GM12878 (cell line): ENCODE results near the gene MAP2K7. TPM values are rescaled to one million over a fixed set of nuclear protein-coding genes. Genes with fewer than 3 reads are reported as not detected.

Experiments used
- ATAC-seq: fragments of 200-7000 bp; cut with Tn5 transposase; 3 replicates; pipeline ENCODE4 v1.9.1; 2020; ENCODE audit warnings: mild to moderate bottlenecking, moderate library complexity
- BruUV-seq: library from RNA; stranded (reverse); fragments of 400-500 nt; replicated peaks from 2 replicates; lab custom pipeline; 2021; lab: Mats Ljungman, UMichigan
- CTCF ChIA-PET: fragments of 300-600 bp; sonication (Branson Sonifier 250); formaldehyde crosslinking; extraction: SDS; loops from one replicate; lab custom pipeline; 2021; ENCODE audit warnings: inconsistent platforms; lab: Yijun Ruan, JAX
- POLR2A ChIA-PET: fragments of 350-600 bp; formaldehyde crosslinking; extraction: SDS; loops from one replicate; lab custom pipeline; 2021; ENCODE audit warnings: inconsistent platforms; lab: Charles Lee
- RAD21 ChIA-PET: fragments of 300-600 bp; sonication (Branson Sonifier 250); formaldehyde crosslinking; loops from one replicate; lab custom pipeline; 2023; ENCODE audit warnings: antibody characterized with exemption; ENCODE audit not compliant: unreplicated experiment; lab: Charles Lee
- SMC1A ChIA-PET: fragments of 300-600 bp; sonication (Branson Sonifier 250); formaldehyde crosslinking; loops from one replicate; lab custom pipeline; 2023; ENCODE audit not compliant: unreplicated experiment, uncharacterized antibody; lab: Charles Lee
- DNase-seq: peaks from one replicate; pipeline ENCODE4 v3.0.0-alpha.2; 2011; ENCODE audit warnings: low read depth, low spot score
- FAIRE-seq: peaks from 3 replicates; lab custom pipeline; 2011; peaks lifted over from hg19 to GRCh38; lab: Jason Lieb, UNC
- H2AFZ ChIP-seq: 2 replicates; pipeline ENCODE4 v1.6.0; 2011; ENCODE audit warnings: low read depth, low read length, control low read depth; ENCODE audit not compliant: control insufficient read depth
- H3K27ac ChIP-seq: 2 replicates; pipeline ENCODE4 v1.5.1; 2011; ENCODE audit warnings: control low read depth; ENCODE audit not compliant: control insufficient read depth, insufficient read depth
- H3K27me3 ChIP-seq, 2 experiments: replicated peaks in 1 of 2; 2 replicates each; pipeline versions ENCODE4 v1.6.0 to v1.6.1; 2011; ENCODE audit warnings: low read length in 1 of 2; ENCODE audit not compliant: control insufficient read depth in 2 of 2, insufficient read depth in 2 of 2
- H3K36me3 ChIP-seq, 2 experiments: 2 replicates each; pipeline ENCODE4 v1.5.1; 2011; ENCODE audit warnings: low read length in 1 of 2; ENCODE audit not compliant: control insufficient read depth in 2 of 2, insufficient read depth in 2 of 2
- H3K4me1 ChIP-seq: 2 replicates; pipeline ENCODE4 v1.6.1; 2011; ENCODE audit warnings: mild to moderate bottlenecking, low read length, moderate library complexity, mixed read lengths; ENCODE audit not compliant: control insufficient read depth, insufficient read depth
- H3K4me2 ChIP-seq: 2 replicates; pipeline ENCODE4 v1.6.0; 2011; ENCODE audit warnings: control low read depth; ENCODE audit not compliant: control insufficient read depth, insufficient read depth
- H3K4me3 ChIP-seq: fragments of 200-600 bp; sonication (generic); 2 replicates; pipeline ENCODE4 v1.5.1; 2016
- H3K79me2 ChIP-seq: 2 replicates; pipeline ENCODE4 v1.6.0; 2011; ENCODE audit warnings: low read length; ENCODE audit not compliant: control insufficient read depth, insufficient read depth
- H3K9ac ChIP-seq: 2 replicates; pipeline ENCODE4 v1.8.0; 2011; ENCODE audit warnings: low read length, control low read depth, mixed read lengths; ENCODE audit not compliant: control insufficient read depth, insufficient read depth
- H3K9me3 ChIP-seq: replicated peaks from 3 replicates; pipeline ENCODE4 v1.5.1; 2011; ENCODE audit warnings: mild to moderate bottlenecking, low read length; ENCODE audit not compliant: control insufficient read depth, insufficient read depth
- H4K20me1 ChIP-seq: 2 replicates; pipeline ENCODE4 v1.6.0; 2011; ENCODE audit not compliant: control insufficient read depth, insufficient read depth
- BACH1 ChIP-seq: fragments of 450-650 bp; IDR thresholded peaks from 2 replicates; pipeline ENCODE4 v1.6.1; 2017; ENCODE audit warnings: mild to moderate bottlenecking, borderline replicate concordance
- EGR1 ChIP-seq, 2 experiments: IDR thresholded peaks; 1 replicate in 1 of 2; 2 replicates in 1 of 2; pipeline ENCODE4 v1.6.1; 2011 to 2012; ENCODE audit warnings: low read depth in 2 of 2, low read length in 2 of 2, borderline replicate concordance in 1 of 2, mild to moderate bottlenecking in 1 of 2, moderate library complexity in 1 of 2
- HDAC2 ChIP-seq: fragments of 200-600 bp; sonication (generic); IDR thresholded peaks from 2 replicates; pipeline ENCODE4 v1.6.1; 2017
- MEF2B ChIP-seq: fragments of 450-650 bp; IDR thresholded peaks from 2 replicates; pipeline ENCODE4 v1.6.1; 2018; ENCODE audit warnings: mild to moderate bottlenecking, moderate library complexity; ENCODE audit not compliant: partially characterized antibody, poor library complexity, severe bottlenecking
- NRF1 ChIP-seq: conservative IDR thresholded peaks from 2 replicates; pipeline ENCODE4 v1.6.1; 2011; ENCODE audit warnings: mild to moderate bottlenecking, low read depth, low read length, improper control_type of control experiment
- PAX8 ChIP-seq: fragments of 450-650 bp; IDR thresholded peaks from 2 replicates; pipeline ENCODE4 v1.6.1; 2017; ENCODE audit warnings: mild to moderate bottlenecking, moderate library complexity
- PKNOX1 ChIP-seq: fragments of 450-650 bp; IDR thresholded peaks from 2 replicates; pipeline ENCODE4 v1.6.1; 2016; ENCODE audit warnings: mild to moderate bottlenecking
- PML ChIP-seq: IDR thresholded peaks from 2 replicates; pipeline ENCODE4 v1.6.1; 2012; ENCODE audit warnings: low read length, inconsistent platforms
- POU2F2 ChIP-seq: IDR thresholded peaks from 3 replicates; pipeline ENCODE4 v1.6.1; 2011; ENCODE audit warnings: low read depth, mild to moderate bottlenecking, low read length, borderline replicate concordance
- SMC3 ChIP-seq: IDR thresholded peaks from 2 replicates; pipeline ENCODE4 v1.6.1; 2011; ENCODE audit warnings: low read length, improper control_type of control experiment, borderline replicate concordance
- USF2 ChIP-seq: IDR thresholded peaks from 2 replicates; pipeline ENCODE4 v1.6.1; 2011; ENCODE audit warnings: low read depth, low read length, improper control_type of control experiment, borderline replicate concordance
- YBX1 ChIP-seq: fragments of 450-650 bp; IDR thresholded peaks from 2 replicates; pipeline ENCODE4 v1.6.1; 2016; ENCODE audit warnings: antibody characterized with exemption
- WGBS: methylation state at CpG from one replicate; pipeline ENCODE4 v1.1.6; 2016; ENCODE audit warnings: low lambda C conversion rate; ENCODE audit not compliant: insufficient replicate concordance, insufficient coverage; ENCODE audit errors: missing lambda C conversion rate; 5-methylcytosine and 5-hydroxymethylcytosine counted together
- in situ Hi-C: fragments of 300-500 bp; cut with MboI; formaldehyde crosslinking; loops from 9 replicates; pipeline ENCODE4 v1.14.3; 2018; ENCODE audit warnings: mixed read lengths
- intact Hi-C: fragments of 100-400 bp; cut with micrococcal nuclease; formaldehyde crosslinking; loops from one replicate; pipeline ENCODE4 v1.14.2; 2022; ENCODE audit not compliant: unreplicated experiment
- polyA plus RNA-seq, 11 experiments: library from polyadenylated mRNA; depleted of rRNA in 4 of 11; unstranded in 6 of 11; stranded (reverse) in 5 of 11; fragments of >200 nt; fragmentation: Nextera tagmentation in 4 of 11; fragmentation: Illumina TruSeq in 1 of 11; extraction: Ambion mirVana in 4 of 11; extraction: Trizol in 1 of 11; gene quantifications; 1 replicate in 1 of 11; 2 replicates in 10 of 11; pipeline versions ENCODE4 v1.2.1 to v1.2.3, GENCODE V29; 2011 to 2016; ENCODE audit warnings: inconsistent platforms in 2 of 11, missing spikeins in 2 of 11, low read depth in 1 of 11
- total RNA-seq, 4 experiments: library from RNA; depleted of rRNA in 3 of 4; stranded (reverse); fragments of >200 nt in 3 of 4; fragmentation: Illumina TruSeq in 1 of 4; extraction: Trizol in 1 of 4; gene quantifications; 2 replicates each; pipeline versions ENCODE4 v1.2.1 to v1.2.3, GENCODE V29; 2013 to 2021

The MAP2K7 gene
- total and polyA plus RNA-seq, 10 of the 15 experiments (the other 5 are each of a cell fraction or from before 2014, with no cell fraction given), result 0.34 to 32.2 (median 6.7) TPM

- RAD21 ChIA-PET, result no interaction called here
- SMC1A ChIA-PET, result interaction anchor here (1.2 kb wide), 1 partner anchor 13 kb away, joined by 3 read pairs; no protein-coding TSS in a partner anchor
- H3K4me3 ChIP-seq, result no peak overlapping the region
- POLR2A ChIA-PET, result no interaction called here
- H4K20me1 ChIP-seq, result no peaks in the 10 kb centered on the region; the same call in 1 of the 2 replicates
- in situ Hi-C loops (no loop called here), intact Hi-C loops (no loop called here)
- H2AFZ ChIP-seq, result no peak overlapping the region
- H3K36me3 ChIP-seq, result peaks cover 9 to 41% of the 10 kb centered on the region in 2 experiments; a peak in 3 of 4 replicates
- H3K9me3 ChIP-seq, result no peaks in the 10 kb centered on the region
- TF ChIP-seq USF2 (no peak), POU2F2 (no peak), PML (no peak), HDAC2 (no peak), SMC3 (no peak), EGR1 (IDR thresholded peaks at IDR 0.05; ENCODE audit: borderline replicate concordance in 1 of 2, low read depth in 2 of 2, low read length in 2 of 2) (no peak), PAX8 (no peak), YBX1 (no peak), PKNOX1 (no peak), BACH1 (no peak), MEF2B (no peak), NRF1 (no peak)
- no peak overlapping the region for H3K27ac ChIP-seq
- ATAC-seq (no peak), DNase-seq (no peak), FAIRE-seq (no peak)
- no peaks in the 10 kb centered on the region for H3K27me3 ChIP-seq
- H3K9ac ChIP-seq, result no peak overlapping the region
- no TSS peak for BruUV-seq
- H3K4me1 ChIP-seq, result no peaks in the 10 kb centered on the region; the same call in 1 of the 2 replicates
- CTCF ChIA-PET, result interaction anchor here (1.0 to 4.4 kb wide), 3 partner anchors 12 to 79 kb away, joined by 3 to 44 read pairs (median 4); partner anchors contain the start of gene TIMM44
- no peak overlapping the region for H3K4me2 ChIP-seq
- WGBS, result 92% methylated on average over 28 of the region's 36 CpGs
- no peaks in the 10 kb centered on the region for H3K79me2 ChIP-seq
These were observed 27.8 kb downstream of the MAP2K7 start for GRCh38 chr19:7931221-7932061.
